ENCODE data around the gene GPATCH8. TPM values are rescaled to one million over a fixed set of nuclear protein-coding genes. Genes with fewer than 3 reads are reported as not detected.

Gene GPATCH8
- polyA plus RNA-seq, 1 donor = 35.9 TPM

Other genes starting within 250 kb of the GPATCH8 start
- 8.7 TPM for gene SLC4A1, start 235.3 kb downstream of the GPATCH8 start, polyA plus RNA-seq
- 17.2 TPM for gene RUNDC3A, start 194.8 kb downstream of the GPATCH8 start, polyA plus RNA-seq
- gene SLC25A39, start 178.6 kb downstream of the GPATCH8 start, polyA plus RNA-seq = 111 TPM
- 469 TPM for gene GRN, start 158.1 kb downstream of the GPATCH8 start, polyA plus RNA-seq
- 6.5 TPM for gene FAM171A2, start 139.6 kb downstream of the GPATCH8 start, polyA plus RNA-seq
- gene ITGA2B, start 113.8 kb downstream of the GPATCH8 start, polyA plus RNA-seq = 1.1 TPM
- 4.4 TPM for gene FZD2, start 54.1 kb upstream of the GPATCH8 start, polyA plus RNA-seq
- 0.55 TPM for gene MEIOC, start 153.1 kb upstream of the GPATCH8 start, polyA plus RNA-seq
- gene CCDC43, start 186.4 kb upstream of the GPATCH8 start, polyA plus RNA-seq = 25.5 TPM
- 11.6 TPM for gene DBF4B, start 205.3 kb upstream of the GPATCH8 start, polyA plus RNA-seq

Measured in large intestine (tissue), 1 donor.